Hepatic stellate cell (primary cell): ENCODE data around the gene CYP26B1.

Experiments
- DNase-seq: peaks from one replicate; pipeline ENCODE4 v3.0.0; 2011; ENCODE audit warnings: low spot score

CYP26B1 gene

GRCh38 chr2:72147303-72147971, at the start of gene CYP26B1:
Gene CYP26B1, minus strand, starts transcription at chr2:72147862. Its CDS starts 28 bp downstream, at chr2:72147834.
- no peak for DNase-seq

GRCh38 chr2:72193723-72194122, 46.1 kb upstream of the CYP26B1 start:
- DNase-seq, result no peak

GRCh38 chr2:72191441-72191840, 43.8 kb upstream of the CYP26B1 start:
- DNase-seq, result no peak

- DNase-seq, result no peak
Observed at GRCh38 chr2:72185206-72185605, 37.5 kb upstream of the CYP26B1 start.

GRCh38 chr2:72183466-72183865, 35.8 kb upstream of the CYP26B1 start:
- DNase-seq, result no peak

- DNase-seq, result no peak
Observed at GRCh38 chr2:72183016-72183415, 35.4 kb upstream of the CYP26B1 start.

GRCh38 chr2:72182547-72182946, 34.9 kb upstream of the CYP26B1 start:
- DNase-seq, result no peak

GRCh38 chr2:72181616-72182015, 34.0 kb upstream of the CYP26B1 start:
- DNase-seq, result no peak

GRCh38 chr2:72180351-72180750, 32.7 kb upstream of the CYP26B1 start:
- no peak for DNase-seq

GRCh38 chr2:72178551-72178950, 30.9 kb upstream of the CYP26B1 start:
- DNase-seq, result no peak

GRCh38 chr2:72176281-72176680, 28.6 kb upstream of the CYP26B1 start:
- no peak for DNase-seq

GRCh38 chr2:72175636-72176035, 28.0 kb upstream of the CYP26B1 start:
- no peak for DNase-seq

GRCh38 chr2:72173640-72174321, 26.1 kb upstream of the CYP26B1 start:
- DNase-seq, result no peak

GRCh38 chr2:72172478-72172877, 24.8 kb upstream of the CYP26B1 start:
- DNase-seq, result no peak

GRCh38 chr2:72166279-72166678, 18.6 kb upstream of the CYP26B1 start:
- DNase-seq, result no peak

- DNase-seq, result no peak
Observed at GRCh38 chr2:72165792-72166191, 18.1 kb upstream of the CYP26B1 start.

- no peak for DNase-seq
Observed at GRCh38 chr2:72162574-72162973, 14.9 kb upstream of the CYP26B1 start.

GRCh38 chr2:72159211-72159993, 11.7 kb upstream of the CYP26B1 start:
- DNase-seq, result no peak

- DNase-seq, result no peak
Observed at GRCh38 chr2:72157871-72158771, 10.5 kb upstream of the CYP26B1 start.

GRCh38 chr2:72156872-72157271, 9.2 kb upstream of the CYP26B1 start:
- no peak for DNase-seq

GRCh38 chr2:72155737-72156136, 8.1 kb upstream of the CYP26B1 start:
- no peak for DNase-seq

- no peak for DNase-seq
Observed at GRCh38 chr2:72155151-72155550, 7.5 kb upstream of the CYP26B1 start.
